CD4-positive, CD25-positive, alpha-beta regulatory T cell (primary cell): ENCODE results near the gene NDUFS8. TPM values are rescaled to one million over a fixed set of nuclear protein-coding genes. Genes with fewer than 3 reads are reported as not detected.
"Not testable (repeated sequence)": the region's sequence is repeated elsewhere in the genome, so short reads cannot be mapped to it uniquely, and the experiment has no call there.

ENCODE experiments used
- ATAC-seq, 2 donors: fragments of 150-1000 bp; cut with Tn5 transposase; one replicate each; pipeline ENCODE4 v1.10.0; 2021; ENCODE audit warnings: low read depth in 2 of 2, moderate number of reproducible peaks in 2 of 2, moderate library complexity in 1 of 2
- DNase-seq, 3 donors: peaks; one replicate each; pipeline versions ENCODE4 v3.0.0 to v3.0.0-alpha.2; 2012 to 2022; ENCODE audit warnings: mixed read lengths in 1 of 3
- H3K27ac ChIP-seq: one replicate; pipeline ENCODE4 v1.7.0; 2013; ENCODE audit warnings: mild to moderate bottlenecking, low read length; ENCODE audit not compliant: insufficient read depth, poor library complexity, severe bottlenecking
- H3K27me3 ChIP-seq: one replicate; pipeline ENCODE4 v1.7.0; 2013; ENCODE audit warnings: low read length; ENCODE audit not compliant: control insufficient read depth, insufficient read depth
- H3K36me3 ChIP-seq: one replicate; pipeline ENCODE4 v1.7.0; 2013; ENCODE audit warnings: mild to moderate bottlenecking, low read length, moderate library complexity; ENCODE audit not compliant: control insufficient read depth, insufficient read depth
- H3K4me1 ChIP-seq: 2 replicates; pipeline ENCODE4 v1.7.0; 2013; ENCODE audit warnings: mild to moderate bottlenecking, low read length; ENCODE audit not compliant: insufficient read depth, control insufficient read depth, poor library complexity, severe bottlenecking
- H3K4me3 ChIP-seq: one replicate; pipeline ENCODE4 v1.7.0; 2013; ENCODE audit warnings: low read depth, mild to moderate bottlenecking, low read length, moderate library complexity
- H3K9me3 ChIP-seq, 2 experiments: 1 replicate in 1 of 2; 2 replicates in 1 of 2; pipeline ENCODE4 v1.7.0; 2013; ENCODE audit warnings: low read length in 2 of 2, mild to moderate bottlenecking in 1 of 2, moderate library complexity in 1 of 2; ENCODE audit not compliant: control insufficient read depth in 2 of 2
- H3K27ac Mint-ChIP-seq, 3 donors: one replicate each; pipeline ENCODE4 v1.8.0; 2020 to 2022; ENCODE audit warnings: mild to moderate bottlenecking in 3 of 3, mixed read lengths in 3 of 3, moderate library complexity in 2 of 3
- H3K27me3 Mint-ChIP-seq: one replicate; pipeline ENCODE4 v1.8.0; 2022; ENCODE audit warnings: mild to moderate bottlenecking, mixed read lengths
- H3K36me3 Mint-ChIP-seq: one replicate; pipeline ENCODE4 v1.8.0; 2020; ENCODE audit warnings: mixed read lengths
- H3K4me1 Mint-ChIP-seq, 4 donors: one replicate each; pipeline ENCODE4 v1.8.0; 2020 to 2022; ENCODE audit warnings: mixed read lengths in 4 of 4, mild to moderate bottlenecking in 1 of 4
- H3K4me3 Mint-ChIP-seq, 4 donors: one replicate each; pipeline ENCODE4 v1.8.0; 2020 to 2022; ENCODE audit warnings: mild to moderate bottlenecking in 4 of 4, mixed read lengths in 4 of 4, moderate library complexity in 3 of 4
- H3K9me3 Mint-ChIP-seq, 7 donors: one replicate each; pipeline ENCODE4 v1.8.0; 2020 to 2022; ENCODE audit warnings: mixed read lengths in 7 of 7, mild to moderate bottlenecking in 3 of 7, moderate library complexity in 2 of 7
- polyA plus RNA-seq, 4 donors: library from polyadenylated mRNA; unstranded; fragments of 300-500 nt; fragmentation: Illumina TruSeq; gene quantifications; one replicate each; pipeline ENCODE4 v1.2.3, GENCODE V29; 2021
- total RNA-seq: library from RNA; stranded (reverse); gene quantifications from one replicate; pipeline ENCODE4 v1.2.3, GENCODE V29; 2022

Gene NDUFS8
- total and polyA plus RNA-seq, 5 donors from 2014 or later = 66.6 to 166 (median 145) TPM

DNA sequence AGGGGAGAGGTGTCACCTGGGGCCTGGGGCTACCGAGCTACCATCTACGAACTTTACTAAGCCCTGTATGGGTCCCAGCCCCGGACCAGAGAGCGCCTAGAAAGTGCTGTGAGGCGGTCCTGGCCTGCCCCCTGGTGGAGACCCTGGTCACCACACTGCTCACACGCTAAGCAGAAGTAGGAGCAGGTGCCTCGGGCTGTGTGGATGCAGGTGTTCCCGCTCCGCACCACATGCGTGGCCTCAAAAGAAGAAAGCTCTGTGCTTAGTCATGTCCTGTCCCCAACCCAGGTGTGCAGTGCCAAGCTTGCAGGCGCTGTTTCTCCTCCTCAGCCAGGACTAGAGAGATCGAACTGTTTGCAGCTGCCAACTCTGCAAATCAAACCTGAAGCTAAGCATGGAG, 36.7 kb upstream of the NDUFS8 start:
- not testable (repeated sequence) for H3K9me3 Mint-ChIP-seq, H3K27me3 Mint-ChIP-seq, ATAC-seq, H3K4me1 ChIP-seq, H3K27ac ChIP-seq, H3K36me3 ChIP-seq, H3K4me3 ChIP-seq, H3K4me3 Mint-ChIP-seq, H3K36me3 Mint-ChIP-seq, H3K27me3 ChIP-seq, H3K9me3 ChIP-seq
- Mint-ChIP-seq H3K27ac (peak overlapping the region in 1 of 3 donors; percentile 41), H3K4me1 (peaks cover 0 to 16% (median 5%) of the 10 kb centered on the region in 4 donors)
- DNase-seq = peak in 2 of 3 donors; percentile 23 to 68

DNA sequence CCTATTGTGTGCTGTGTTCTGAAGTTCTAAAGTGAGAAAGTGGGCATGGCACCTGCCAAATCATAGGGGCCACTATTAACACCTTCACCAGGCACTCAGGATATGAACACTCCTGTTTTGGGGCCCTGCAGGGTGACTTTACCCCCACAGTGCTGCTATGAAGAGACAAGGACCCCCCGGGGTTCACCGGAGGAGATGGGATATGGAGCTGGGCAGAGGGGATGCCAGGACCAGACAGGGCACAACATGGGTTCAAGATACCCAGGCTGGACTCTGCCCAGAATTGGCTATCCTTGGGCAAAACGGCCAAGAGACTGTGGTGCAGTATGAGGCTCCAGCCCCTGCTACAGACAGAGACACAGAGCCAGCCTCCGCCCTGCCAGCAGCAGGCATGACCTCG, 36.1 kb upstream of the NDUFS8 start:
- H3K4me3 ChIP-seq, DNase-seq, H3K9me3 ChIP-seq, H3K36me3 ChIP-seq, H3K27me3 Mint-ChIP-seq, H3K9me3 Mint-ChIP-seq, ATAC-seq, H3K4me3 Mint-ChIP-seq, H3K27me3 ChIP-seq, H3K36me3 Mint-ChIP-seq, H3K27ac ChIP-seq, H3K4me1 ChIP-seq: not testable (repeated sequence)
- H3K27ac Mint-ChIP-seq = peak overlapping the region in 1 of 3 donors; percentile 41
- H3K4me1 Mint-ChIP-seq = peaks cover 0 to 16% (median 5%) of the 10 kb centered on the region in 4 donors

DNA sequence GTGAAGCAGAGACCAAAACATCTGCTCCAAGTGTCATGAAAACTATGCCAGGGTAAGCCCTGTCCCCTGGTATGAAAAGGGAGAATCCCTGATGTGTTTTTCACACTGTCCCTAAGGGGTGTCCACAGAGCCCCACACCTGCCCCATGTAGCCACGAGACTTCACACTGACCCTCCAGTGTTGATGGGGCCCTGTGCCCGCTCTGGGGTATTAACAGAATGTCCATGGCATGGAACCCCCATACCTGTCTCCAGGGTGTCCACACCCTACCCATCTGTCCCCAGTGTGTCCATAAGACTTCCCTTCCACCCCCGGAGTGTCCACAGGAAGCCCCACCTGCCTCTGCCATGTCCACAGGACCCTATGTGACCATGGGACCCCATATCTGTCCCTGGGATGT, 35.4 kb upstream of the NDUFS8 start:
- not testable (repeated sequence) for H3K4me3 ChIP-seq, H3K9me3 ChIP-seq, H3K27ac ChIP-seq, H3K27me3 Mint-ChIP-seq, H3K4me1 ChIP-seq, H3K9me3 Mint-ChIP-seq, H3K4me3 Mint-ChIP-seq, H3K36me3 ChIP-seq, ATAC-seq, H3K27me3 ChIP-seq, H3K27ac Mint-ChIP-seq, H3K36me3 Mint-ChIP-seq, DNase-seq
- H3K4me1 Mint-ChIP-seq = peaks cover 0 to 16% (median 5%) of the 10 kb centered on the region in 4 donors

DNA sequence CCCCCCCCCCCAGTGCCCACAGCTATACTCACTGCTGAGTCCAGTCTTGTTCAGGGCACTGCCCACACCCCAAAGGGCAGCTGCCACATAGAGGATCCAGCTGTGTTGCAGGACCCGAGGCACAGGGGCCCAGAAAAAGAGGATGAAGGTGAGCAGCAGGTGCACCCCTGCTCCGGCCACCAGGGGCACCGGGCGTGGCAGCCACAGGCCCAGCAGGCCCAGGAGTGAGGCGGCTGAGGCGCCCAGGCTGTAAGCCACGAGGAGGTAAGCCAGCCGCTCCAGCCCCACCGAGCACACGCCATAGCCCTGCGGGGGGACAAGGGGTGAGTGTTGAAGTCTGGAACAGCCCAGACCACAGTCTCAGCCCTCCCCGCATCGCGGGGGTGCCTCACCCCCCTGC, 34.9 kb upstream of the NDUFS8 start:
- H3K36me3 ChIP-seq, DNase-seq, ATAC-seq, H3K27ac Mint-ChIP-seq, H3K4me3 ChIP-seq, H3K27me3 ChIP-seq, H3K36me3 Mint-ChIP-seq, H3K9me3 Mint-ChIP-seq, H3K27ac ChIP-seq, H3K4me1 ChIP-seq, H3K9me3 ChIP-seq, H3K27me3 Mint-ChIP-seq: not testable (repeated sequence)
- H3K4me3 Mint-ChIP-seq = peak overlapping the region in 1 of 4 donors; percentile 21
- peaks cover 0 to 16% (median 5%) of the 10 kb centered on the region in 4 donors for H3K4me1 Mint-ChIP-seq

DNA sequence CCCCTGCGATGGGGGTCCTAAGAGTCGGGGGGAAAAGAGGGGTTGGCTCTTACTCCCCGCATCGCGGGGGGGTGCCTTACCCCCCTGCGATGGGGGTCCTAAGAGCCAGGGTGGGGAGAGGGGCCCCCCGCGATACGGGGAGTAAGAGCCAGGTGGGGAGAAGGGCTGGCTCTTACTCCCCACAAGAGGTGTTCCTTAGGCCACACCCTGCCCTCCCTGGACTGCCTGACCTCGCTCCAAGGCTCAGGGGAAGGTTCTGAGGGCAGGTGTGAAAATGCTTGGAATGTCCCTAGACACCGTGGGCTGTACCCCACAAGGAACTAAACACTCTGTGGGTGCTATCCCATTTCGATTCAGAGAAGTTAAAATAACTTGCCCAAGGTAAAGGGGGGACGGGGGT, 34.4 kb upstream of the NDUFS8 start:
- H3K27ac ChIP-seq = no peak overlapping the region
- H3K4me1 ChIP-seq = peaks cover 10% of the 10 kb centered on the region
- Mint-ChIP-seq H3K9me3 (no peaks in the 10 kb centered on the region), H3K27ac (no peak overlapping the region), H3K27me3 (no peaks in the 10 kb centered on the region), H3K36me3 (peaks cover 4% of the 10 kb centered on the region), H3K4me1 (peaks cover 0 to 16% (median 5%) of the 10 kb centered on the region in 4 donors), H3K4me3 (no peak overlapping the region)
- no peak overlapping the region for H3K4me3 ChIP-seq
- no peak for DNase-seq
- no peaks in the 10 kb centered on the region for H3K36me3 ChIP-seq
- no peaks in the 10 kb centered on the region for H3K9me3 ChIP-seq
- no peaks in the 10 kb centered on the region for H3K27me3 ChIP-seq
- ATAC-seq = no peak

DNA sequence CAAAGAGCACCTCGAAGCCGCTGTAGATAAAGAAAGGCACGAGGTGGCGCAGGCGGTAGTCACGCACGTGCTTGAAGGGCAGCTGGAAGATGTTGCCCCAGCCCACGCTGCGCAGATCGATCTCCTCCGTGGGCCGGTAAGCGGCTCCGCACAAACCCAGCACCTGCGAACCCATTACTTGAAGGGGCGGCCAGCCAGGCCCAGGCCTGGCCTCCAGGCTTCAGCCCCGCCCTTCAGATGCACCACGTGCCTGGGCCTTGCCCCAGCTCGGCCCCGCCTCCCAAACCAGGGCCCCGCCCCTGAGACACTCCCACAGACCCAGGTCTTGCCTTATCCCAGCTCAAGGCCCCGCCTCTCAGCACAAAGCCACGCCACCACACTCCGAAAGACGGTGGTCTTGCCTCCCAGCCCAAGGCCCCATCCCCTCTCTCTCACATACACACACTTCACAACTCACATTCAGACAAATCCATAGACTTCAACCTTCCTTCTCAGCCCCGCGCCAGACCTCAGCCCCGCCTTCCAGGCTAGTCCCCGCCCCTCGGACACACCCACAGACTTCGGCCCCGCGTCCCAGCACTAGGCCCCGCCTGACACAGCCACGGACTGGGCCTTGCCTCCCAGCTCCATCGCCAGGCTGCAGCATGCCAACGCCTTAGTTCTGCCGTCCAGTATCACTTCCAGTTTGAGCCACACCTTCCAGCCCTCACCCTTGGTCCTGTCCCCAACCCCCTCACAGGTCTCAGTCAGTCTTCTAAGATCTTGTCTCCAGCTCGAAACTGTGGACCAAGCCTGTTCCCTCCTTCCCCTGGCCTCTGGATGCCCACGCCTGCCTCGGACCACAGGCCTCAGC, 33.6 kb upstream of the NDUFS8 start:
- Mint-ChIP-seq H3K36me3 (peaks cover 4% of the 10 kb centered on the region), H3K9me3 (no peaks in the 10 kb centered on the region), H3K27ac (peak overlapping the region in 1 of 3 donors; percentile 47), H3K4me1 (peaks cover 0 to 16% (median 5%) of the 10 kb centered on the region in 4 donors), H3K4me3 (peak overlapping the region in 1 of 4 donors; percentile 54), H3K27me3 (no peaks in the 10 kb centered on the region)
- no peaks in the 10 kb centered on the region for H3K9me3 ChIP-seq
- no peak overlapping the region for H3K4me3 ChIP-seq
- H3K36me3 ChIP-seq = no peaks in the 10 kb centered on the region
- DNase-seq (no peak), ATAC-seq (peak; percentile 37 to 53)
- no peak overlapping the region for H3K27ac ChIP-seq
- no peaks in the 10 kb centered on the region for H3K27me3 ChIP-seq
- peaks cover 10% of the 10 kb centered on the region for H3K4me1 ChIP-seq

DNA sequence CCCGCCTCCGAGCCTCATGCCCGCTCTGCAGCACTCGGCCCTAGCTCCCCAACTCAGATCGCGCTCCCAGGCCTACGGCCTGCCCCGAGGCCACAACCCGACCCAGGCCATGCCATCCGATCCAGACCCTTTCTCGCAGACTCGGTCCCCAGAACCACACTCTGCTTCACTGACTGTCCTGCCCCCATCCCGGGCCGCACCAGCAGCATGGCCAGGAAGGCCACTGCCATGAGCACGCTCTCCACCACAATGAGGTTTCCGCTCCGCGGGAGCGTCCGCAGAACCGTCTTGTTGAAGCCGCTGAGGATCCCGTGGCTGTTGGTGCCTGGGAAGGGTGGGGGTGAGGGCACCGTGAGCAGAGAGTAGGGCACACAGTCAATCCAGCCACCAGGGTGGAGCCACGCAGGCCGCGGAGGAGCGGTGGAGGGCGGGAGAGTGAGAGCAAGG, 33.0 kb upstream of the NDUFS8 start:
- Histone ChIP-seq H3K36me3 (no peaks in the 10 kb centered on the region), H3K4me3 (no peak overlapping the region), H3K9me3 (no peaks in the 10 kb centered on the region), H3K27ac (no peak overlapping the region), H3K4me1 (peaks cover 10% of the 10 kb centered on the region), H3K27me3 (no peaks in the 10 kb centered on the region)
- ATAC-seq = no peak
- H3K36me3 Mint-ChIP-seq = peaks cover 4% of the 10 kb centered on the region
- H3K9me3 Mint-ChIP-seq = no peaks in the 10 kb centered on the region
- H3K4me3 Mint-ChIP-seq = peak overlapping the region in 1 of 4 donors; percentile 54
- peaks cover 0 to 21% (median 10%) of the 10 kb centered on the region in 4 donors for H3K4me1 Mint-ChIP-seq
- DNase-seq = no peak
- peaks cover 4% of the 10 kb centered on the region for H3K27me3 Mint-ChIP-seq
- H3K27ac Mint-ChIP-seq = peak overlapping the region in 1 of 3 donors; percentile 47
